ENCODE data around the gene IRF2BP2. TPM values are rescaled to one million over a fixed set of nuclear protein-coding genes. Genes with fewer than 3 reads are reported as not detected.

IRF2BP2 gene
- total and polyA plus RNA-seq, 10 of the 15 experiments (the other 5 are each of a cell fraction or from before 2014, with no cell fraction given): 7.5 to 114 (median 52.3) TPM

- TF ChIP-seq ZNF384 (IDR thresholded peaks at IDR 0.05; ENCODE audit: borderline replicate concordance, low read depth, low read length): peak; percentile 51
- TF ChIP-seq ELK1 (IDR thresholded peaks at IDR 0.05; ENCODE audit: low read depth, low read length): no peak
- TF ChIP-seq EP300 (IDR thresholded peaks at IDR 0.05; ENCODE audit: borderline replicate concordance in 1 of 2, control insufficient read depth in 1 of 2, low read depth in 2 of 2, low read length in 2 of 2): no peak
- 0 out of 2 replicates have a peak, but pooled peaks have one; percentile 28 for TF ChIP-seq ZBED1 (IDR thresholded peaks at IDR 0.05; ENCODE audit: borderline replicate concordance)
- no peak for TF ChIP-seq ZZZ3 (IDR thresholded peaks at IDR 0.05; ENCODE audit: control insufficient read depth, insufficient read length, low read depth)
- TF ChIP-seq IKZF2 (IDR thresholded peaks at IDR 0.05): peak; percentile 29 to 53; a peak in 1 of 4 replicates
- TF ChIP-seq SREBF2 (IDR thresholded peaks at IDR 0.05; ENCODE audit: low read length): no peak
- no peak for TF ChIP-seq ZNF217 (IDR thresholded peaks at IDR 0.05)
- no peak for TF ChIP-seq SMARCA5 (IDR thresholded peaks at IDR 0.05)
- no peak for TF ChIP-seq IRF4 (IDR thresholded peaks at IDR 0.05; ENCODE audit: low read depth, low read length)
- TF ChIP-seq TCF3 (IDR thresholded peaks at IDR 0.05; ENCODE audit: borderline replicate concordance, insufficient read depth, low read depth, low read length): no peak
- peak; percentile 43 to 48; a peak in 2 of 4 replicates for TF ChIP-seq BHLHE40 (IDR thresholded peaks at IDR 0.05; ENCODE audit: borderline replicate concordance in 1 of 2, low read depth in 2 of 2, low read length in 1 of 2)
- 0 out of 2 replicates have a peak, but pooled peaks have one; percentile 82 for TF ChIP-seq WRNIP1 (IDR thresholded peaks at IDR 0.05; ENCODE audit: borderline replicate concordance, low read depth, low read length)
- TF ChIP-seq LARP7 (IDR thresholded peaks at IDR 0.05): peak; percentile 38; the same call in 1 of the 2 replicates
- no peak for TF ChIP-seq FOXK2 (IDR thresholded peaks at IDR 0.05)
- TF ChIP-seq TARDBP (IDR thresholded peaks at IDR 0.05; ENCODE audit: borderline replicate concordance): no peak
- TF ChIP-seq NR2C2 (IDR thresholded peaks at IDR 0.05; ENCODE audit: borderline replicate concordance, control insufficient read depth, insufficient read length, low read depth): no peak
- peak; percentile 98 for TF ChIP-seq MLLT1 (IDR thresholded peaks at IDR 0.05)
- peak; percentile 84 for TF ChIP-seq POLR2AphosphoS2 (IDR thresholded peaks at IDR 0.05; ENCODE audit: low read depth, low read length)
- TF ChIP-seq, protein P1, sequence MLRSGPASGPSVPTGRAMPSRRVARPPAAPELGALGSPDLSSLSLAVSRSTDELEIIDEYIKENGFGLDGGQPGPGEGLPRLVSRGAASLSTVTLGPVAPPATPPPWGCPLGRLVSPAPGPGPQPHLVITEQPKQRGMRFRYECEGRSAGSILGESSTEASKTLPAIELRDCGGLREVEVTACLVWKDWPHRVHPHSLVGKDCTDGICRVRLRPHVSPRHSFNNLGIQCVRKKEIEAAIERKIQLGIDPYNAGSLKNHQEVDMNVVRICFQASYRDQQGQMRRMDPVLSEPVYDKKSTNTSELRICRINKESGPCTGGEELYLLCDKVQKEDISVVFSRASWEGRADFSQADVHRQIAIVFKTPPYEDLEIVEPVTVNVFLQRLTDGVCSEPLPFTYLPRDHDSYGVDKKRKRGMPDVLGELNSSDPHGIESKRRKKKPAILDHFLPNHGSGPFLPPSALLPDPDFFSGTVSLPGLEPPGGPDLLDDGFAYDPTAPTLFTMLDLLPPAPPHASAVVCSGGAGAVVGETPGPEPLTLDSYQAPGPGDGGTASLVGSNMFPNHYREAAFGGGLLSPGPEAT (IDR thresholded peaks at IDR 0.05; ENCODE audit: low read depth): 0 out of 2 replicates have a peak, but pooled peaks have one; percentile 26
- TF ChIP-seq NBN (IDR thresholded peaks at IDR 0.05): no peak
- TF ChIP-seq MTA3 (IDR thresholded peaks at IDR 0.05; ENCODE audit: borderline replicate concordance, low read length): no peak
- TF ChIP-seq PAX8 (IDR thresholded peaks at IDR 0.05): no peak
- no peak for TF ChIP-seq CHD2 (IDR thresholded peaks at IDR 0.05; ENCODE audit: borderline replicate concordance, low read depth, low read length)
- no peak for TF ChIP-seq PML (IDR thresholded peaks at IDR 0.05; ENCODE audit: low read length)
- no peak for TF ChIP-seq MEF2A (IDR thresholded peaks at IDR 0.05; ENCODE audit: insufficient read depth, low read depth, low read length)
Measured at GRCh38 chr1:234605983-234606783, 3.8 kb downstream of the IRF2BP2 start (continued).
